ENCODE measurements around the gene KCTD16. TPM values are rescaled to one million over a fixed set of nuclear protein-coding genes. Genes with fewer than 3 reads are reported as not detected.

The KCTD16 gene
- total RNA-seq, 1 experiment from 2014 or later: 0.14 TPM

DNA sequence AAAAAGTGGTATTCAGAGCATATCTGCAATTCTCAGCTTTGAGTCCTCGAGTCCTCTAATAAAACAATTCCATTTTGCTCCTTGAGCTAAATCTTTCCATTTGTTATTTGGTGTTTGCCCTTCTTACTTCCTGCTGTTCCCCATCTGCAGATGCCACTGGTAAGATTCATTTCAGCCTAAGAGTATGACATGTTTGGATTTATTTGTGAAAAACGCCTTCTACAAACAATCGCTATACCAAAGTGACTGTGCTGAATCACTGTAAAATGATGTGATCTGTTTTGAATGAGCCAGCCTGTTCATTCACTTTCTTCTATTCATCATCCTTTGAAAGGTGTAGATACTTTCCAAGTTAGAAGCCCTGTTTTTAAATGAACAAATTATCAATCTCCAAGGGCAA is 27.7 kb downstream of the KCTD16 start:
- intact Hi-C loops (cut with micrococcal nuclease; ENCODE audit: unreplicated experiment): no loop called here
- Mint-ChIP-seq H3K27ac (ENCODE audit: unreplicated experiment) (no peak overlapping the region), H3K27me3 (ENCODE audit: unreplicated experiment) (peaks cover 38% of the 10 kb centered on the region), H3K4me3 (ENCODE audit: low read depth, unreplicated experiment) (no peak overlapping the region), H3K9me3 (ENCODE audit: low read depth, unreplicated experiment) (no peaks in the 10 kb centered on the region), H3K4me1 (ENCODE audit: low read depth, unreplicated experiment) (peaks cover 8% of the 10 kb centered on the region), H3K36me3 (ENCODE audit: insufficient read depth, unreplicated experiment) (no peaks in the 10 kb centered on the region)
- CTCF ChIA-PET: no interaction called here
- BruUV-seq (replicated peaks): no TSS peak
- DNase-seq: no peak
- TF ChIP-seq, protein P1, sequence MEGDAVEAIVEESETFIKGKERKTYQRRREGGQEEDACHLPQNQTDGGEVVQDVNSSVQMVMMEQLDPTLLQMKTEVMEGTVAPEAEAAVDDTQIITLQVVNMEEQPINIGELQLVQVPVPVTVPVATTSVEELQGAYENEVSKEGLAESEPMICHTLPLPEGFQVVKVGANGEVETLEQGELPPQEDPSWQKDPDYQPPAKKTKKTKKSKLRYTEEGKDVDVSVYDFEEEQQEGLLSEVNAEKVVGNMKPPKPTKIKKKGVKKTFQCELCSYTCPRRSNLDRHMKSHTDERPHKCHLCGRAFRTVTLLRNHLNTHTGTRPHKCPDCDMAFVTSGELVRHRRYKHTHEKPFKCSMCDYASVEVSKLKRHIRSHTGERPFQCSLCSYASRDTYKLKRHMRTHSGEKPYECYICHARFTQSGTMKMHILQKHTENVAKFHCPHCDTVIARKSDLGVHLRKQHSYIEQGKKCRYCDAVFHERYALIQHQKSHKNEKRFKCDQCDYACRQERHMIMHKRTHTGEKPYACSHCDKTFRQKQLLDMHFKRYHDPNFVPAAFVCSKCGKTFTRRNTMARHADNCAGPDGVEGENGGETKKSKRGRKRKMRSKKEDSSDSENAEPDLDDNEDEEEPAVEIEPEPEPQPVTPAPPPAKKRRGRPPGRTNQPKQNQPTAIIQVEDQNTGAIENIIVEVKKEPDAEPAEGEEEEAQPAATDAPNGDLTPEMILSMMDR (IDR thresholded peaks at IDR 0.05; ENCODE audit: unreplicated experiment): no peak

DNA sequence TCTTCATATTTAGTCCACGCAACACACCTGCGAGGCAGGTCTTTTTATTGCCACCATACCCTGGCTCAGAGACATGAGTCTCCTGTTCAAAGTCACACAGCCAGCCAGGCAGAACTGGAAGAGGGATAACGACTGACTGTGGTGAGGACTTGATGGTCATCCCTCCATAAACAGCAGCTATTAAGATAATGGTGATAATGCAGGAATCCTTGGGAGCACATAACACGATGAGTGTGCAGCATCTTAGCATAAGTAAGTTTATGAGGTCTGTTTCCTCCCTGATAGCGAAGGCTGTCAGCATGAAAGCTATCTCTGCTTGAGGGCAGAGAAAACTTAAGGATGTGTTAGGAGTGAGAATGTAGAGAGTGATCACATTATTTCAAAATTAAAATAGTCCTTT is 30.9 kb downstream of the KCTD16 start:
- H3K27me3 Mint-ChIP-seq (ENCODE audit: unreplicated experiment): peaks cover 66% of the 10 kb centered on the region
- TF ChIP-seq, protein P1 (IDR thresholded peaks at IDR 0.05; ENCODE audit: unreplicated experiment): no peak
- no peaks in the 10 kb centered on the region for H3K36me3 Mint-ChIP-seq (ENCODE audit: insufficient read depth, unreplicated experiment)
- CTCF ChIA-PET: interaction anchor here (0.5 kb wide), 1 partner anchor 542 kb away, joined by 3 read pairs; no protein-coding TSS in a partner anchor
- no peak for DNase-seq
- no peaks in the 10 kb centered on the region for H3K4me1 Mint-ChIP-seq (ENCODE audit: low read depth, unreplicated experiment)
- intact Hi-C loops (cut with micrococcal nuclease; ENCODE audit: unreplicated experiment): loop anchor here (5.0 to 10.0 kb wide), 7 partner anchors 266 to 1851 kb away; no protein-coding TSS in a partner anchor
- no TSS peak for BruUV-seq (replicated peaks)
- H3K27ac Mint-ChIP-seq (ENCODE audit: unreplicated experiment): no peak overlapping the region
- no peak overlapping the region for H3K4me3 Mint-ChIP-seq (ENCODE audit: low read depth, unreplicated experiment)
- H3K9me3 Mint-ChIP-seq (ENCODE audit: low read depth, unreplicated experiment): no peaks in the 10 kb centered on the region

DNA sequence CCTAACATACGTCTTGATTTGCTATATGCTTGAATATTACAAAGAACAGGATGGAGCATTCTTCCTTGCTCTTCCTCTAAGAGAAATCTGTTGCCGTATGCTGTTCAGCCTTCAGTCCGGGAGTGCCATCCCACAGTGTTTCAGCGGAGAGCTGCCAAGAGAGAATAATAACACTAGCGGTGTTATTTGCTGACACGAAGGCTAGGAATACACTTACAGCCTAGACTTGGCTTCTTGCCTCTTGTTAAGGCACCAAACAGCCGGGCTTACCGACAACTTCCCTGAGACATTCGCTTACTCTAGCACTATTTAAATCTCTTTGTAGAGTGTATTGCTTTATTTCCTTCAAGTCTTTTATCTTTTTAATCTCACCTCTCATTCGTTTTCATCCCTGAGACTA is 31.4 kb downstream of the KCTD16 start:
- CTCF ChIA-PET: interaction anchor here (0.5 kb wide), 1 partner anchor 542 kb away, joined by 3 read pairs; no protein-coding TSS in a partner anchor
- H3K9me3 Mint-ChIP-seq (ENCODE audit: low read depth, unreplicated experiment): no peaks in the 10 kb centered on the region

DNA sequence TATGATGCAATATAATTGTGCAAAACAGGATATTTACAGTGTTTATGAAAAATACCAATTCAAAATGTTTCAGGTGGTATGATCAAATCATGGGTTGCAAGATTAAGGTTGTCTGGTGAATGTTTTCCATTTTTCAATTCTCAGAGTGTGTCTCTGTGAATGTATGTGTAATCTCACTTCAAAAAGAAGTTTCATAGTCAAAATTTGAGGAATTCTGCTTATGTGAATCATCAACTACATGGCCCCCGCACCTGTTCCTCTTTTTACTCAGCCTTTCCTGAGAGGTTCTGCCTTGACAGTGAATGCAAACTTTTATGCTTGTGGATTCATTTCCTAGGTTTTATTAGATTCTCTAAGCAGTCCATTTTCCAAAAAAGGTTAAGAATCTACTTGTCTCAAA is 32.1 kb downstream of the KCTD16 start:
- CTCF ChIA-PET: no interaction called here
- intact Hi-C loops (cut with micrococcal nuclease; ENCODE audit: unreplicated experiment): loop anchor here (1.0 to 10.0 kb wide), 9 partner anchors 265 to 1928 kb away; no protein-coding TSS in a partner anchor
- BruUV-seq (replicated peaks): no TSS peak
- H3K36me3 Mint-ChIP-seq (ENCODE audit: insufficient read depth, unreplicated experiment): no peaks in the 10 kb centered on the region
- no peak for DNase-seq
- H3K4me1 Mint-ChIP-seq (ENCODE audit: low read depth, unreplicated experiment): no peaks in the 10 kb centered on the region
- H3K27me3 Mint-ChIP-seq (ENCODE audit: unreplicated experiment): peaks cover 77% of the 10 kb centered on the region
- no peak overlapping the region for H3K4me3 Mint-ChIP-seq (ENCODE audit: low read depth, unreplicated experiment)
- H3K9me3 Mint-ChIP-seq (ENCODE audit: low read depth, unreplicated experiment): no peaks in the 10 kb centered on the region
- no peak overlapping the region for H3K27ac Mint-ChIP-seq (ENCODE audit: unreplicated experiment)
- TF ChIP-seq, protein P1 (IDR thresholded peaks at IDR 0.05; ENCODE audit: unreplicated experiment): no peak

More for the DNA sequence above, 31.4 kb downstream of the KCTD16 start:
- H3K36me3 Mint-ChIP-seq (ENCODE audit: insufficient read depth, unreplicated experiment): no peaks in the 10 kb centered on the region
- H3K27ac Mint-ChIP-seq (ENCODE audit: unreplicated experiment): no peak overlapping the region
- intact Hi-C loops (cut with micrococcal nuclease; ENCODE audit: unreplicated experiment): loop anchor here (2.0 to 10.0 kb wide), 8 partner anchors 265 to 1850 kb away; no protein-coding TSS in a partner anchor
- BruUV-seq (replicated peaks): no TSS peak
- H3K4me1 Mint-ChIP-seq (ENCODE audit: low read depth, unreplicated experiment): no peaks in the 10 kb centered on the region
- DNase-seq: no peak
- TF ChIP-seq, protein P1 (IDR thresholded peaks at IDR 0.05; ENCODE audit: unreplicated experiment): no peak
- H3K27me3 Mint-ChIP-seq (ENCODE audit: unreplicated experiment): peaks cover 71% of the 10 kb centered on the region
- H3K4me3 Mint-ChIP-seq (ENCODE audit: low read depth, unreplicated experiment): no peak overlapping the region

Data from Calu3 (cell line).